ENCODE measurements around the gene CYRIA.

GRCh38 chr2:16624436-16624780 is 41.2 kb downstream of the CYRIA start:
- TF ChIP-seq, protein P1, sequence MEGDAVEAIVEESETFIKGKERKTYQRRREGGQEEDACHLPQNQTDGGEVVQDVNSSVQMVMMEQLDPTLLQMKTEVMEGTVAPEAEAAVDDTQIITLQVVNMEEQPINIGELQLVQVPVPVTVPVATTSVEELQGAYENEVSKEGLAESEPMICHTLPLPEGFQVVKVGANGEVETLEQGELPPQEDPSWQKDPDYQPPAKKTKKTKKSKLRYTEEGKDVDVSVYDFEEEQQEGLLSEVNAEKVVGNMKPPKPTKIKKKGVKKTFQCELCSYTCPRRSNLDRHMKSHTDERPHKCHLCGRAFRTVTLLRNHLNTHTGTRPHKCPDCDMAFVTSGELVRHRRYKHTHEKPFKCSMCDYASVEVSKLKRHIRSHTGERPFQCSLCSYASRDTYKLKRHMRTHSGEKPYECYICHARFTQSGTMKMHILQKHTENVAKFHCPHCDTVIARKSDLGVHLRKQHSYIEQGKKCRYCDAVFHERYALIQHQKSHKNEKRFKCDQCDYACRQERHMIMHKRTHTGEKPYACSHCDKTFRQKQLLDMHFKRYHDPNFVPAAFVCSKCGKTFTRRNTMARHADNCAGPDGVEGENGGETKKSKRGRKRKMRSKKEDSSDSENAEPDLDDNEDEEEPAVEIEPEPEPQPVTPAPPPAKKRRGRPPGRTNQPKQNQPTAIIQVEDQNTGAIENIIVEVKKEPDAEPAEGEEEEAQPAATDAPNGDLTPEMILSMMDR (IDR thresholded peaks at IDR 0.05): no peak
- TF ChIP-seq EZH2phosphoT487 (IDR thresholded peaks at IDR 0.05): no peak

All from neural progenitor cell (in vitro differentiated cells).